Effector CD8-positive, alpha-beta T cell (primary cell): Measurements from ENCODE around the gene ZNF836.
"Not testable (repeated sequence)": the region's sequence is repeated elsewhere in the genome, so short reads cannot be mapped to it uniquely, and the experiment has no call there.

ENCODE experiments used
- DNase-seq: peaks from one replicate; lab custom pipeline; 2025; lab: John Stamatoyannopoulos, UW
- total RNA-seq, 4 experiments: gene quantifications; one replicate each; lab custom pipeline; 2026; lab: John Stamatoyannopoulos, UW

ZNF836 gene
- total RNA-seq, result 17.8 to 47.5 (median 30.1) reads per million in 4 experiments

- peak; percentile 89 for DNase-seq
These were observed at the start of gene ZNF836 for GRCh38 chr19:52171321-52172169. ZNF836 (minus strand) TSS chr19:52171621; CDS start chr19:52168072, 3,549 bp downstream.

GRCh38 chr19:52221031-52221430 is 49.6 kb upstream of the ZNF836 start:
- no peak for DNase-seq

- no peak for DNase-seq
These were observed 48.2 kb upstream of the ZNF836 start for GRCh38 chr19:52219611-52220010.

GRCh38 chr19:52217576-52217975 is 46.2 kb upstream of the ZNF836 start:
- no peak for DNase-seq

- no peak for DNase-seq
These were observed 45.0 kb upstream of the ZNF836 start for GRCh38 chr19:52216401-52216800.

- no peak for DNase-seq
These were observed 42.8 kb upstream of the ZNF836 start for GRCh38 chr19:52214241-52214640.

- no peak for DNase-seq
These were observed 41.3 kb upstream of the ZNF836 start for GRCh38 chr19:52212572-52213255.

GRCh38 chr19:52211926-52212571 is 40.6 kb upstream of the ZNF836 start:
- no peak for DNase-seq

GRCh38 chr19:52211203-52211602 is 39.8 kb upstream of the ZNF836 start:
- no peak for DNase-seq

GRCh38 chr19:52206481-52206880 is 35.1 kb upstream of the ZNF836 start:
- no peak for DNase-seq

GRCh38 chr19:52200755-52201391 is 29.5 kb upstream of the ZNF836 start:
- not testable (repeated sequence) for DNase-seq

GRCh38 chr19:52200044-52200443 is 28.6 kb upstream of the ZNF836 start:
- no peak for DNase-seq

GRCh38 chr19:52198678-52199077 is 27.3 kb upstream of the ZNF836 start:
- DNase-seq, result no peak

GRCh38 chr19:52197964-52198363 is 26.5 kb upstream of the ZNF836 start:
- no peak for DNase-seq

- DNase-seq, result no peak
These were observed 25.0 kb upstream of the ZNF836 start for GRCh38 chr19:52196256-52196967.

GRCh38 chr19:52191951-52192350 is 20.5 kb upstream of the ZNF836 start:
- no peak for DNase-seq

GRCh38 chr19:52191389-52191788 is 20.0 kb upstream of the ZNF836 start:
- DNase-seq, result no peak

GRCh38 chr19:52190487-52191293 is 19.3 kb upstream of the ZNF836 start:
- no peak for DNase-seq

- DNase-seq, result peak; percentile 100
These were observed 18.5 kb upstream of the ZNF836 start, which contains the start of gene PPP2R1A for GRCh38 chr19:52189735-52190486. PPP2R1A (plus strand) TSS chr19:52190052; CDS start chr19:52190097, 45 bp downstream.
